ENCODE data around the gene LPIN1.
"Not testable (repeated sequence)": the region's sequence is repeated elsewhere in the genome, so short reads cannot be mapped to it uniquely, and the experiment has no call there.

The LPIN1 gene

DNA sequence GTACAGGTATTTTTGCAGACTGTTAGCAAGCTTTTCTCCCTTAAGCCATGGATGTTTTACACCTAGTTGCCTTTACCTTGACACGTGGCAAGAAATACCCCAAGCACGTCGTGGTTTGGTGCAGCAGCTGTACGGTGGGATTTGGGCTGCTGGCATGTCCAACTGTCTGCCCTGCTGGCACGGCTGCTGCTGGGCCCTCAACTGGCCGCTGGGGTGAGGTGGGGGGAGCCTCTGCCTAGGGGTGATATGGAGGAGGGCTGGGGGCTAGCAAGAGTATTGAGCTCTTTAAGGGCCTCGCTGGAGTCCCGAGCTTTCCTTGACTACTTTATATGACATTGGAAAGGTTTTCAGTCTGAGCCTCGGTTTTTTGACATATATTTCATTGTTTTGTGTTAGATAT is 41.6 kb downstream of the LPIN1 start:
- no peak for DNase-seq

DNA sequence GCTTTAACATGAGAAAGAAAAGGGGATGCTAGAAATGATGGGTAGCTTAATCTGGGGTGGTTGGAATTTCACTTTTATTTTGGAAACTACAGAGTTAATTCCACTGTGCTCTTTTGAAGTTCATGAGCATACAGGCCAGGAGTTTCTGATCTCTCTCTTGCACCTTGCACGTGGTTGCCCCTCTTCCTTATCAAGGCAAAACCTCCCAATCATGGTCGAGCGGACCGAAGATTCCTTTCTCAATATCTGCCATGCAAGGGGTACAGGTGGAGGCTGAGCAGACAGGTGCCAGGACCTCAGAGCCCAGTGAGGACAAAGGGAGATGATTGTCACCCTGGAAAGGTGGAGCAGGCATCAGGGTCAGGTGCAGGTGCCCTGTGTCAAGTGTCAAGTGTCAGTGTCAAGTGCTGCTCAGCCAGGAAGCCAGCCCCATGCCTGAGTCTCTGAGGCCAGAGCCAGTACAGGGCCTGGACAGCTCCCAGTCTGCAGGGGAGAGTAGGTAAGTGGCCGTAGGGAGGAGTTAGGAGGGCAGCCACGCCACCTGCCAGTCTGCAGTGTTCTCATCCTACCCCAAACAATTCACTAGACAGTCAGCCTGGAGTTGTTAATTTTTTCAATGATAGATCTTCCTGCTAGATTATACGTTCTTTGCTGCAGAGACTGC is 42.2 kb downstream of the LPIN1 start:
- no peak for DNase-seq

DNA sequence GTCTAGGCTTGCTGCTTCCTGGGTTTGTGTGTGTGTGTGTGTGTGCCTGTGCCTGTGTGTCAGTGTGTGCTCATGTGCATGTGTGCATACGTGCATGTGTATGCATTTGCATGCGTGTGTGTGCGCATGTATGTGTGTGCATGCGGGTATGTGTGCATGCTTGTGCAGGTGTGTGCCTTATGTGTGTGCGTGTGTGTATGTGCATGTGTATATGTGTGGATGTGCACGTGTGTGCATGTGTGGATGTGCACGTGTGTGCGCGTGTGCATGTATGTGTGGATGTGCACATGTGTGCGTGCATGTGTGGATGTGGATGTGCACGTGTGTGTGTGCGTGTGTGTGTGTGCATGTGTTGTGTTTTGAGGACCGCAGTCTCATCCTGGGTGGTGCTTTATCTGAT is 42.8 kb downstream of the LPIN1 start:
- no peak for DNase-seq

DNA sequence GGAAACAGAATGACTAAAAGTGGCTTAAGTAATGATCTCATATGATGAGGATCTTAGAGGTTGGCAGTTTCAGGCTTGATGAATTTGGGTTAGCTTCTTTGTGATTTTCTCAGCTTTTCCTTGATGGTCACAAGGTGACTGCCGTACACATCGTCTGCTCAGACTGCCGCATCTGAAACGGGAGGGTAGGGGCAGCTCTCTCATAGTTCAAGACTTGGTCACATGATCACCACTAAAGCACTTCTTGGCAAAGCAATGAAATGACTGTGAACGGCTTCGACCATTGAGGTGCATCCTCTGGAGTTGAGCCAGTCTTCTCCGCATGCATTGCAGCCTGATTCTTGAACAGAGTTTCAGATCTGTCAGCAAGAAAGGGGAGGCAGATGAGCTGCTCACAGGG is 43.8 kb downstream of the LPIN1 start:
- no peak for DNase-seq

DNA sequence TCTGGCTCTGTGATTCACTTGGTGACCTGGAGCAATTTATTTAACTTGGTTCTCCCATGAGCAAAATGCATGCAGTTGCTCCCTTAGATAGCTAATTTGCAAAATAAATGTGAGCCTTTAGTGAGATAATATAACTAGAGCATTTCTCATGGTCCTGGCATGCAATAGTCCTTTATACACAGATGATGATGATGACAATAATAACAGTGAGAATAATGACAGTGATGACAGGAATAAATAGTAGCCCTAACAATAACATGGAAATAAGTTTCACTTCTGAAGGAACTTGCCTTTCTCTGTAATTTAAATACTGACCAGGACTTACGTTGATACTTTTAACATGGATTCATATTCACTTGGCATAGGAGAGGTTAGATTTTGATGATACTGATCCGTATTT is 49.2 kb downstream of the LPIN1 start:
- no peak for DNase-seq

DNA sequence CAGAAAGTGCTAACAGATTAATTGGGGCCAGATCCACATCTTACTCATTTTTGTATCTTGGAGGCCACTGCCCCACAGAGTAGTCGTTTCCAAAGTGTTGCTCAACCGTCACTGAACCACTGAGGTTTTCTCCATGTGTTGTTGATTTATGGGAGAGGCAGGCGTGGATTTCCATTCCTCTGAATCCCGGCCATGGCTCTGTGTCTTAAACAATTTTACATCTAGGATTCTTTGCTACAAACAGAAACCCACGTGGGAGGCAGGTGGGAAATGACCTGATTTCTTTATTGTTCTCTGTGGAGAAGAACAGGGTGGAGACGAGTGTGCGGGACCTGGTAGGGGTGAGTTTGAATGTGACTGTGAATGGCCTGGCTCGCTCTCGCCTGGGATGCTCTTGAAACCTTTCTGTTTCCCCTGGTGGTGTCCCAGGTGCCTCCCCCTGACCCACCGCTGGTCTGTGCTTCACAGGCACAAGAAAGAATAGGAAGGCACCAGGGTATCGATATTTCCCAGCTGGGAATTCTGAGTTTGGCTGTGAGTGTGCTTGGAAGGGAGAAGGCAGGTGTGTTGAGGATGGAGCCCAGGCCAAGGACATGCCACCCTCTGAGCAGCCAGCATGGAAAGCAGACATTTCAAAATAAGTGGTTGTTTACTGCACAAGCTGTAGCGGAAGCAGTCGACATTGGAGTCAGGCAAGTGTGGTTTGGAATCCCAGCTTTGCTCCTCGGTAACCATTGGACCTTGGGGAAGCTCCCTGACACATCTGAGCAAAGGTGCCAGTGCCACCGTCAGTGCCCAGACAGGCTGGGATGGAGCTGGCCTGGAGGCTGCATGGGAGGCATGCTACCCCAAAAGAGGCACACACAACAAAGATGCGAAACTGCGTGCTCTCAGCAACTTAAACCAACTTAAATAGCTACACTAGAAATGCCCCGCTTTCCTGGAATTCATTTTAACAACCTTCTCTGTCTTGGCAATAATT is 50.0 kb downstream of the LPIN1 start:
- DNase-seq = no peak

DNA sequence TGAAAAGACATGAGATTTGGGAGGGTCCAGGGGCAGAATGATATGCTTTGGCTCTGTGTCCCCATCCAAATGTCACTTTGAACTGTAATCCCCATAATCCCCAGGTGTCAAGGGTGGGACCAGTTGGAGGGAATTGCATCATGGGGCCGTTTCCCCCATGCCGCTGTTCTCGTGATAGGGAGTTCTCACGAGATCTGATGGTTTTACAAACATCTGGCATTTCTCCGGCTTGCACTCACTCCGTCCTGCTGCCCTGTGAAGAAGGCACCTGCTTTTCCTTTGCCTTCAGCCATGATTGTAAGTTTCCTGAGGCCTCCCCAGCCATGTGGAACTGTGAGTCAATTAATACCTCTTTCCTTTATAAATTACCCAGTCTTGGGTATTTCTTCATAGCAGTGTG is 51.4 kb downstream of the LPIN1 start:
- no peak for DNase-seq

DNA sequence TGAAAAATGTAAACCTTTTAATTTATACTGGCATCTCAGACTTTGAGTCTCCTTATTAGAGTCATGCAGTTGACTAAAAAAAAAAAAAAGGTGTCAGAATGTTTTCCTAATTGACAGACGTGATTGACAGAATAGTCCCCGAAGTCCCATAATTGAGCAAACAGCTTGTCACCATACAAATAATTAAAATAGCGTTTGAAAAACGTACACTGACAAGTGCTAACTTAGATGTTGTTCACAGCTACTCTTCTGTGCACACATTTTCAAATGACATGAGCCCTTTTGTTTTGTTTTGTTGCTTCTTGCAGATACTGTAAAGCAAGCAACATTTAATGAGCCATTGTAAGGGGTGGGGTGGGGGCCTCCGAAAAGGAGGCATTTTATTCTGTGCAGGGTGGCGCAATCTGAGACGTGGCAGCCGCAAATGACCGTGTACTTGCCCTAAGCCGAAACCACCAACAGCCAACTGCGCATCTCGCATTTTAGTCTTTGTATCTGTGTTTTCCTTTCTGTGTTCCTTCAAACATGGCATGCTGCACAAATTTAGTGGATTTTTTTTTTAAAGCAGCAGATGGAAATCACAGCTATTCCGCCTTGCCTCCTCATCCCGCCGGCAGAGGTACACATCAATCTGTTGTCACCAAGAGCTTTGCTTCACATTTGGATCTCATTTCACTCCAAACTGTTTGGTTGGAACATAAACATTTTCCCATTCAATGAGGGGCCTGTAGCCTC is 52.4 kb downstream of the LPIN1 start:
- no peak for DNase-seq

DNA sequence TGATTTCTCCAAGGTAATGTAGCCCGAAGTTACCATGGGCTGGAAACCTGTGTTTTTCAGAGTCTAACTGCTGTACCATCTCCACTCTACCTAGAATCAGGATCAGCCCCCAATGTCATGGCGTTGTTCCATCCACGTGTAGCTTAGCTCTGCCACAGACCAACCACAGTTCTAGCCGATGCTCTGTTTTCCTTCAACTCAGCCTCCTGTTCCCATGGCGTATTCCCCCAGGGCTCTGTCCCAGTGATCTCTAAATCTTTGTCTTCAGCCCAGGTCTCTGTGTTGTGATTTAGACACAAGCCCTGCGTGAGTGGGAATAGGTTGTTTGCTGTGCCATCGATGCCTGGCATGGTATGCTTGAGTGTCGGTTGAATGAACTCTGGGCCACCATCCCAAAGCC is 53.4 kb downstream of the LPIN1 start:
- DNase-seq = no peak

DNA sequence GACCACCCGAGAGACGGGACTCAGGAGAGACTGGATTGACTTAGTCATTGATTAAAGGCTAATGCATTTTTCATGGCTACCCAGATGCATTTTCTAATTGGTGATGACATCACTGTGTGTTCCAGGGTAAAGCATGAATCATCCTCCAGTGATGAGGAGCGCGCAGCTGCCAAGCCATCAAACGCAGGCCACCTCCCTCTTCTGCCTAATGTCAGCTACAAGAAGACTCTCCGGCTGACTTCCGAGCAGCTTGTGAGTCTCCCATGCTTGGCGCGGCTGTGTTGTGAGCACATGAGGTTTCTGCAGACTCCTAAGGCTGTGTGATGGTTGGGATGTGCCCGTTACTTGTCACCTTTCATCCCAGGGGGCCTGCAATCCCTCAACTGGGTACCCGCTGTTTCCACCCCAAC is 56.4 kb downstream of the LPIN1 start:
- no peak for DNase-seq

DNA sequence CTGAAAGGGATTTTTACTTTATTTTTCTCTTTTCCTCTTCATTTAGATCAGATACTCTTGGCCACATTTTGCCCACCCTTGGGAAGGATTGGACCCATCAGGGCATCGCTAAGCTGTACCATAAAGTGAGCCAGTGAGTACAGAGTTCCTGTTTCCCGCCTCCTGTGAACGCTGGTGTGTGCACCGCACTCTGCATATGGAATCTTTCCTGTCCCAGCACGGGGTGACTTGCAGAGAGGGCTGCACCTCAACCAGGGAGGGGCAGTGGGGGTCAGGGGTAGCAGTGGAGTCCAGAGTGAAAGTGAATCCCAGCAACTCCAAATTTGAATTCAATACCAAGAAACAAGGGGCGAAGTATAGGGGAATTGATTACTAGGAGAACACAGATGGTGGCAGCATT is 58.6 kb downstream of the LPIN1 start:
- DNase-seq = no peak

DNA sequence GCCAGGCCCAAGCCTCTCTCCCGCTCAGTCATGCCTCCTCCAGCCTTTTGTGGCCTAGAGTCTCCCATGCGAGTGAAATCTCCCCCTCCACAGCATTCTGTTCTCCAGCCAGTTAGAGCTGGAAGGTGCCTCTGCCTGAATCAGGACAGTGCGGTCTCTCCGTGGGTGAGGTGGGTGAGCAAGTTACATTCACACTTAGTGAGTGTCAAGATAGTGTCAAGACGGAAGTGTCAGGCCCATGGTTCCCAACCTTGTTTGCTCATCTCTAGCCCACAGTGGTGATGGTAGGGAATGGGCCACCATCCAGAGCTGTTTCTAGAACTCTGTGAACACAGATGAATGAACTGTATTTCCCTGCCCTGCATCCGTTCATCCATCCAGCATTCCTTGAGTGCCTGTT is 59.5 kb downstream of the LPIN1 start:
- DNase-seq = no peak

DNA sequence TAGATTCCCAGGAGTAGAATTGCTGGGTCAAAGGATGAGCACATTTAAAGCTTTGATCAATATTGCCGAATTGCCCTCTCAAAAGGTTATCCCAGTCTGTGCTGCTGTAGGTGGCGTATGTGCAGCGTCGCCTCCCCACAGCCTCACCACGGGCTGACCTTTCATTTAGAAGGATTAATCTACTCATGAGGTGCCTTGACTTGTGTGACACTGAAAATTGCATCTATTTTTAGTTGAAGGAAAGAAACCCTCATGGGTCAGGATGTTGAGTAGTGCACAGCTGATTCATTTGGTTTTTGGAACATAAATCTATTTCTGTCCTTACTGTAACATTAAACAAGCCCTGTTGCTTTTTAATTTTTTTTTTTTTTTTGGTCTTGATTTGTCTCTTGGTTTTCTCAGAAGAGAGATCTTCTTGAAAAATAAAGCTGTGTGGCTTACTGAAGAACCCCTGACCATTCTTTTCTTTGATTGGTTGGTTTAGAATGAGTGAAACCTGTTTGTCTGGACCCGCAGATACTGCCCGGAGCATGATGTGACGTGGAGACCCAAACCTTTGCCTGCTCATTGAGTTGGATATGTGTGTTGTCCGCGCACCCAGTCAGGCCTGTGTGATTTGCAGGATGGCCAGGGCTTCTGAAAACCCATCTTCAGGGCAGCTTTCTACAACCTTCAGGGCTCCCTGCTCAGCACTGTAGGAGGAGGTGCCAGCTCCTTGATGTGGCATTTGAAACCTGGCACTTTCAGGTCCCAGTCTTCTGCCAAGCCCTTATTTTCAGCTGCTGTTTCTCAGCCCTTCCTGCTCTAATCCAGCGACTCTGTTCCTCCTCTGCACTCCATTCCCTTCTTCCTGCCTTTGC is 61.0 kb downstream of the LPIN1 start:
- DNase-seq = no peak

DNA sequence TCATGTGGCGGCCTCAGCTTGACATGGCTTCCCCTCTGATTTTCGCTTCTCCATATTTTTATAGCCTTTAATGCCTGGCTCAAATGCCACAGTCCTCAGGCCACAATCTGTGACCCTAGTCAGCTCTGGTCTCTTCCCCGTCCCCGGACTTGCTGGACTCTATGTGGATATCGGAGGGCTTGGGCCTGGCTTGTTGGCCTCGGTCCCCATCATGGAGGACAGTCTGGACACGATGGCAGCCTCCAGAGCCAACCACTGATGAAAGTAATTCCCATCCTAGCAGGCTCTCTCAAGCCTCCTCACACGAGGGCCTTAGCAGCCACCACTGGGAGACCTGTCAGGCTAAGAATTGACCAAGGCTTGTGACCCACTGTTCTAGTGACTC is 61.6 kb downstream of the LPIN1 start:
- DNase-seq = no peak

DNA sequence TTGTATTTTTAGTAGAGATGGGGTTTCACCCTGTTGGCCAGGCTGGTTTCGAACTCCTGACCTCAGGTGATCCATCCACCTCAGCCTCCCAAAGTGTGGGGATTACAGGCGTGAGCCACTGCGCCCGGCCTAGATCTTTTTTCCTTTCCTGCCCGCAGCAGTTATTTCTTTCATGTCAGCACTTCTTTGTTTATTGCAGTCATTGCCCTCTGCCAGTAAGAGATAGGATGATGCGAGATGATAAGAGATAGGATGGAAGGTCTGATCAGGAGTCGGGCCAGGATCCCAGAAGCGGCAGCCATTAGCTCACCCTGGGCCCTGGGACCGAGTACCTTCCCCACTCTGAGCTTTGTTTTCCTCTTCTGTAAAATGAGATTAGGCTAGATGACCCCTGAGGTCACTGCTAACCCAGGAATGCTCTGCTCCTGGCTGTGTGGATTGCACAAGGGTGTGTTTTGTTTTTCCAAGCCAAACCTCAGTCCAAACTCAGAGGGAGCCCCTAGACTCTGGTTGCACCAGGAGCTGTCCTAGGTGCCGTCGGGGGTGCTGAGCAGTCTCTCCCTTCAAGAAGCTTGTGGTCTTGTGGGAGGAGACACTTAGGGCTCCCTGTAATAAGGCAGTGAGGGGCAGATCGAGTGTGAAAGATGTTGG is 63.3 kb downstream of the LPIN1 start:
- DNase-seq = no peak

DNA sequence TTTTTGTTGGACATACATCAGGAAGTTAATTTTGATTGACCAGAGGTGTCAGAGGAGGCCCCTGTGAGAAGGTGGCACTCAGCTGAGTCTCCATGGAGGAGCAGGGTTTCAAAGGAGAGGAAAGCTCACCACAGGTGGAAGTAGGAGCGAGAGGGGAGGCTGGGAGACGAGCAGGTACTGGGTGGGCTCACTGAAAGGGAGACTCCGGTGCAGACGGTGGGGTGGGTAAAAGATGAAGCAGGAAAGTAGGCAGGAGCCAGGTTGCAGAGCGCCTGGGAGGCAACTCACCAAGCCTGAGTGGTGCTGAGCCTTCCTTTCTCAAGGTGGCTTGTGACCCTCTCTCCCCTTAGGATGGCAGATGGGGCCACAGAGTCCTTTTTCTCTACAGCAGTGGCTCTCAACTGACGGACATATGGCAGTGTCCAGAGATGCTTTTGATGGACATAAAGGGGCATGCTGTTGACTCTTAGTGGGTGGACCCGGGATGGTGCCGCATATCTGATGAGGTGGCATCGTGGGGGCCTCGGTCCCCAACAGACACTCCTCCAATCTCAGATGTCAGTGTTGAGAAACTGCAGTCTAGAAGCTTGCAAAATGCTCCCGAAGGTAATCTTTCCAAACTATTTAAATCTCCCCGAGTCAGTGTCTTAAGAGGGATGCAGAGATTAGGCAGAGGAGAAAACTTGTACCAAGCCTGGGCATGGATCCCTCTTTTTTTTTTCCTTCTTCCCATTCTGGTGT is 64.0 kb downstream of the LPIN1 start:
- no peak for DNase-seq

DNA sequence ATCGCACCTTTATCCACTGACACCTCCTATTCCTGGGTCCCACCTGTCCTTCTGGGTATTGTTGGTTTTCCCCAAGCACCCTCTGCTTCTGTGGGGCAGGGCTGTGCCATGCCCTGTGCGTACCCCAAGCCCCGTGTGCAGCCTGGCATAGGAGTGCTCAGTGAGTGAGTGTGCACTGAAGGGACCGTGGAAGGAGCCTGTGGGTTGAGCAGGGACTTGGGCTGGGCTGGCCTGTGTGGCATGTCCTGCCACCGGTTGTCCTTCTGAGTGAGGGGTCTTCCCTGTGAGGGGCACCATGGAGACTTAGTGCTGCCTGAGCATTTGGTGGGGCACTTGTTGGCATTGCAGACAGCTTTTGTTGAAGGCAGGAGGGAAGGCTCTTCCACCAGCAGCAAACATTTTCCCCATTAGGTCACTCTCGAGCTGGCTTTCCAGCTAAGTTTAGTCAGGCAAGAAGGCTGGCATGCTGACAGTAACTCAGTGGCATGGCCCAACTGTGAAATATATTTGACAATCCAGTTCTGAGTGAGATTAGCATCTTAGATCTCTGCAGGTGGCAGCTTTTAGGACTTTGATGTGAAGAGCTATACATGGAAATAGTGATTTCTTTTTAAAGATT is 64.7 kb downstream of the LPIN1 start:
- no peak for DNase-seq

DNA sequence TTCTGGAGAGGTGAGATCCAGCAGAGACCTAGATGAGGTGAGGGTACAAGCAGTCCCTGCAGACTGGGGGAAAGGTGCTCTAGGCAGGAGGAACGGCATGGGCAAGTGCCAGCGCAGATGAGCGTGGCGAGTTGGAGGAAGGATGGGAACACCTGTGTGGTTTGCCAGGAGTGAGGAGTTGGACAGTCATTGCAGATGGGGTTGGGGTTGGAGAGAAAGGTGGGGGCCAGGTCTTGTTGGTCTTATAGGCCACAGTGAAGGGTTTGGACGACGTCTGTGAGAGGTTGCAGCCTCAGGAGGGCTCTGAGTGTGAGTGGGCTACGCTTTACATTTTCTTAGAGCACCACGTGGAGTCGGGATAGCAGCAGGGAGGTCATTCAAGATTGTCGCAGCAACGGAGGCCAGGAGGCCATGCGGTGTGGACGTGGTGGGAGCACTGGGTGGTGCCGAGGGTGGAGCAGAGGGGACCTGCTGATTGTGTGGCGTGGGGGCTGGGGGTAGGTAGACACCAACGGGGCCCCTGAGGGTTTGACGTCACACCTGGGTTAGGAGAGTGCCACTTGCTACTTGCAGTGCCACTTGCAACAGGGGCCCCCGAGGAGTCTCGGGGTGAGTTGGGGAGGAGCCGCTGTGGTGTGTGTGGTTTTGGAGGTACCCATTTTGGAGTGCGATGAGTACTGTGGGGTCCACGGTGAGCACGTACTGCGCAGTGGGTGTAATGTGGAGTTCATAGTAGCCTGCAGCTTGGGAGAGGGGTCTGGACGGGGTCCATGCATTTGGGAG is 66.2 kb downstream of the LPIN1 start:
- DNase-seq = no peak

DNA sequence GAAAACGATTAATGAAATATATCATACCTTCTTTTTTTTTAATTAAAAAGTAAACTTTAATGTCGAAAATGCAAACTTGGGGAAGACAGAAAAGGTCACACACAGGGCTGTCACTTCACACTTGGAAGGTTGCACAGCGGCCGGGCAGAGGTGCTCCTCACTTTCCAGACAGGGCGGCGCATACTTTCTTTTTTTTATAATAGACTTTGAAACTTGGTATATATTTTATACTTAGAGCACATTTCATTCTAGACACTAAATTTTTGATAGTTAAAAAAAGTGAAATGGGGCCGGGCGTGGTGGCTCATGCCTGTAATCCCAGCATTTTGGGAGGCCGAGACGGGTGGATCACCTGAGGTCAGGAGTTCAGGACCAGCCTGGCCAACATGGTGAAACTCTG is 66.9 kb downstream of the LPIN1 start:
- not testable (repeated sequence) for DNase-seq

DNA sequence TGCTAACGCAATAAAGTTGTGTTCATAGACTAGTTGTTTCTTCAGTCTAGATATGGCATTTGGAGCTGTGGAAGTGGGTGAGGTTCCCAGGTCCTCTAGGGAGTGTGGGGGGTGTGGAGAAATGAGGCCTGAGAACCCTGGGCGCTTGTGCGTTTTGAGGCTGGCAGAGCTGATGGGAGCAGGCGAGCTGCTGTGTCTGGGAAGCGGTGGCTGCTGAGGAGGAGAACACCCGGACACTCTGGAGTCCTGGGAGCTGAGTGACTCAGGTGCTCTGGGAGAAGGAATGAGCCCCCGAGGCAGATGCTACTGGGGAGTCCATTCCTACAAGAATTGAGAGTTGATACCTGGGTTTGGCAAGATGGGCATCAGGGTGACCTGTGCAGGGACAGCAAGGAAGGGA is 67.5 kb downstream of the LPIN1 start:
- DNase-seq = no peak

Data from NCI-H187 treated with DMSO at 0.1 percent for 48 hours (cell line).